Measurements from ENCODE around the gene CXCR6.

GRCh38 chr3:45915518-45916231, 27.6 kb upstream of the CXCR6 start:
- TF ChIP-seq CTCF (IDR thresholded peaks at IDR 0.05; ENCODE audit: low read depth, low read length, poor library complexity, severe bottlenecking) (no peak), EZH2phosphoT487 (IDR thresholded peaks at IDR 0.05; ENCODE audit: borderline replicate concordance, low read length) (no peak)

Data from DOHH2 (cell line).